OCI-LY1 (cell line): ENCODE measurements around the gene PUM1.

Source experiments
- H2AFZ ChIP-seq: fragments of 200-600 bp; sonication (generic), shearing (Covaris generic); 2 replicates; pipeline ENCODE4 v1.6.0; 2014; ENCODE audit warnings: antibody characterized with exemption, mild to moderate bottlenecking, low read length
- H3F3A ChIP-seq: fragments of 200-600 bp; sonication (generic), shearing (Covaris generic); 2 replicates; pipeline ENCODE4 v1.6.0; 2014; ENCODE audit warnings: mild to moderate bottlenecking, antibody characterized with exemption, low read length, moderate library complexity; ENCODE audit not compliant: insufficient read depth
- H3K27ac ChIP-seq: fragments of 200-600 bp; sonication (generic); 2 replicates; pipeline ENCODE4 v1.5.1; 2014; ENCODE audit warnings: low read length, mixed run types, mild to moderate bottlenecking, low read depth; ENCODE audit not compliant: poor library complexity, severe bottlenecking
- H3K27me3 ChIP-seq: fragments of 200-600 bp; sonication (generic); 2 replicates; pipeline ENCODE4 v1.6.0; 2014; ENCODE audit warnings: antibody characterized with exemption, mild to moderate bottlenecking, low read length, moderate library complexity; ENCODE audit not compliant: insufficient read depth
- H3K36me3 ChIP-seq: fragments of 200-600 bp; sonication (generic); 2 replicates; pipeline ENCODE4 v1.6.1; 2014; ENCODE audit warnings: mild to moderate bottlenecking, antibody characterized with exemption, low read length, moderate library complexity, mixed read lengths; ENCODE audit not compliant: insufficient read depth
- H3K4me1 ChIP-seq: fragments of 200-600 bp; sonication (generic); 2 replicates; pipeline ENCODE4 v1.5.1; 2014; ENCODE audit warnings: mild to moderate bottlenecking, low read length, moderate library complexity; ENCODE audit not compliant: insufficient read depth, severe bottlenecking
- H3K4me2 ChIP-seq: fragments of 200-600 bp; sonication (generic), shearing (Covaris generic); 2 replicates; pipeline ENCODE4 v1.6.1; 2014; ENCODE audit warnings: low read length
- H3K4me3 ChIP-seq: fragments of 200-600 bp; sonication (generic); 2 replicates; pipeline ENCODE4 v1.5.1; 2014; ENCODE audit warnings: low read length, low read depth, mild to moderate bottlenecking, mixed read lengths; ENCODE audit not compliant: poor library complexity, severe bottlenecking
- H3K79me2 ChIP-seq: fragments of 200-600 bp; shearing (Covaris generic); 2 replicates; pipeline ENCODE4 v1.6.1; 2016; ENCODE audit warnings: mixed run types, low read length, mixed read lengths; ENCODE audit not compliant: insufficient read depth
- H3K9ac ChIP-seq: fragments of 200-600 bp; sonication (generic), shearing (Covaris generic); 2 replicates; pipeline ENCODE4 v1.6.1; 2014; ENCODE audit warnings: mild to moderate bottlenecking, low read length, mixed read lengths
- H3K9me2 ChIP-seq: fragments of 200-600 bp; sonication (generic), shearing (Covaris generic); 2 replicates; pipeline ENCODE4 v1.6.1; 2014; ENCODE audit warnings: low read depth, mild to moderate bottlenecking, low read length, mixed read lengths
- H3K9me3 ChIP-seq: fragments of 200-600 bp; shearing (Covaris generic); 2 replicates; pipeline ENCODE4 v1.6.1; 2014; ENCODE audit warnings: low read length, mixed read lengths
- H4K20me1 ChIP-seq: fragments of 200-600 bp; sonication (generic), shearing (Covaris generic); 2 replicates; pipeline ENCODE4 v1.6.0; 2016; ENCODE audit warnings: mild to moderate bottlenecking, low read length; ENCODE audit not compliant: insufficient read depth
- EZH2 ChIP-seq: fragments of 200-600 bp; sonication (generic), shearing (Covaris generic); IDR thresholded peaks from 2 replicates; pipeline ENCODE4 v1.8.0; 2017; ENCODE audit warnings: borderline replicate concordance, mixed run types, mild to moderate bottlenecking, antibody characterized with exemption, low read length, moderate library complexity, mixed read lengths
- TF ChIP-seq, protein P1 (sequence below): fragments of 200-600 bp; sonication (generic), shearing (Covaris generic); IDR thresholded peaks from 2 replicates; pipeline ENCODE4 v1.5.1; 2017; ENCODE audit warnings: mild to moderate bottlenecking, antibody characterized with exemption, low read length, moderate library complexity, mixed read lengths

The PUM1 gene

DNA sequence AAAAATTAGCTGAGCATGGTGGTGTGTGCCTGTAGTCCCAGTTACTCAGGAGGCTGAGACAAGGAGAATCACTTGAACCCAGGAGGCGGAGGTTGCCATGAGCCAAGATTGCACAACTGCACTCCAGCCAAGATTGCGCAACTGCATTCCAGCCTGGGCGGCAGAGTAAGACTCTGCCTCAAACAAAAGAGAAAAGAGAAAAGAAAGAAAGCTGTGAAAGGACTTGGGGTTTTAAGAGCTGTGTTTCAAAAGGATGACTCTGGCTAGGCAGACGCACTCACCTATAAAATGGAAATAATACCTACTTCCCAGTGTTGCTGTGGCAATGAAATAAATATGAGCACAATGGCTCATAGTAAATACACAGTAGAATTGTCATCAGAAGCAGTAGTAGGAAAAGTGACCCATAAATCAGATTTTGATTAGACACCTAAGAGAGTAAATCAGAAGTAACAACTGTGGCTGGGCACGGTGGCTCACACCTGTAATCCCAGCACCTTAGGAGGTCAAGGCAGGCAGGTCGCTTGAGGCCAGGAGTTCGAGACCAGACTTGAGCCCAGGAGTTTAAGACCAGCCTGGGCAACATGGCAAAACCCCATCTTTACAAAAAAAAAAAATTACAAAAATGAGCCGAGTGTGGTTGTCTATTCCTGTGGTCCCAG, 45.9 kb upstream of the PUM1 start:
- H3K27ac ChIP-seq: no peak overlapping the region
- H3K36me3 ChIP-seq: no peaks in the 10 kb centered on the region
- H3K4me1 ChIP-seq: no peaks in the 10 kb centered on the region
- no peaks in the 10 kb centered on the region; the same call in 1 of the 2 replicates for H3K27me3 ChIP-seq
- no peak overlapping the region for H3K9ac ChIP-seq
- H3K9me2 ChIP-seq: no peaks in the 10 kb centered on the region
- TF ChIP-seq, protein P1, sequence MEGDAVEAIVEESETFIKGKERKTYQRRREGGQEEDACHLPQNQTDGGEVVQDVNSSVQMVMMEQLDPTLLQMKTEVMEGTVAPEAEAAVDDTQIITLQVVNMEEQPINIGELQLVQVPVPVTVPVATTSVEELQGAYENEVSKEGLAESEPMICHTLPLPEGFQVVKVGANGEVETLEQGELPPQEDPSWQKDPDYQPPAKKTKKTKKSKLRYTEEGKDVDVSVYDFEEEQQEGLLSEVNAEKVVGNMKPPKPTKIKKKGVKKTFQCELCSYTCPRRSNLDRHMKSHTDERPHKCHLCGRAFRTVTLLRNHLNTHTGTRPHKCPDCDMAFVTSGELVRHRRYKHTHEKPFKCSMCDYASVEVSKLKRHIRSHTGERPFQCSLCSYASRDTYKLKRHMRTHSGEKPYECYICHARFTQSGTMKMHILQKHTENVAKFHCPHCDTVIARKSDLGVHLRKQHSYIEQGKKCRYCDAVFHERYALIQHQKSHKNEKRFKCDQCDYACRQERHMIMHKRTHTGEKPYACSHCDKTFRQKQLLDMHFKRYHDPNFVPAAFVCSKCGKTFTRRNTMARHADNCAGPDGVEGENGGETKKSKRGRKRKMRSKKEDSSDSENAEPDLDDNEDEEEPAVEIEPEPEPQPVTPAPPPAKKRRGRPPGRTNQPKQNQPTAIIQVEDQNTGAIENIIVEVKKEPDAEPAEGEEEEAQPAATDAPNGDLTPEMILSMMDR: no peak
- TF ChIP-seq EZH2: no peak
- H3K4me3 ChIP-seq: no peak overlapping the region
- H3K79me2 ChIP-seq: no peaks in the 10 kb centered on the region
- no peaks in the 10 kb centered on the region for H3F3A ChIP-seq
- no peak overlapping the region for H3K4me2 ChIP-seq
- no peaks in the 10 kb centered on the region for H4K20me1 ChIP-seq
- H3K9me3 ChIP-seq: no peaks in the 10 kb centered on the region
- no peak overlapping the region for H2AFZ ChIP-seq

DNA sequence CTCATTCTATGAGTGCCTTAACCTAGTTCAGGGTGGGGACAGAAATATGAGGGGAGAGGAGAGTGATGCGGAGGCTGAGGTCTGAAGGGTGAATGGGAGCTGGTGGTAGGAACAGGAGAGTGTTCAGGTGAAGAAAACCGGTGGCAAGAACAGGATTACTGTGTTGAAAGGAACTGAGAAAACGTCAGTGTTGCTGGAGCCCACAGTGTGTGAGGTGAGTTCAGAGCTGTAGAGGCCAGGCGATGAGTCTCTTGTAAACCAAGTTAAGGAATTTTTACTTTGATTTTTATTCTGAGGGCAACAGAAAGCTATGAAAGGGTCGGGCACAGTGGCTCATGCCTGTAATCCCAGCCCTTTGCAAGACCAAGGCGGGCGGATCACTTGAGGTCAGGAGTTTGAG, 45.3 kb upstream of the PUM1 start:
- H4K20me1 ChIP-seq: no peaks in the 10 kb centered on the region
- no peak overlapping the region for H3K9ac ChIP-seq
- no peak overlapping the region for H3K27ac ChIP-seq
- no peaks in the 10 kb centered on the region for H3K9me2 ChIP-seq
- H3K27me3 ChIP-seq: no peaks in the 10 kb centered on the region; the same call in 1 of the 2 replicates
- H2AFZ ChIP-seq: no peak overlapping the region
- H3K9me3 ChIP-seq: no peaks in the 10 kb centered on the region
- no peaks in the 10 kb centered on the region for H3F3A ChIP-seq
- H3K4me3 ChIP-seq: no peak overlapping the region
- H3K79me2 ChIP-seq: no peaks in the 10 kb centered on the region
- no peaks in the 10 kb centered on the region for H3K4me1 ChIP-seq
- H3K36me3 ChIP-seq: no peaks in the 10 kb centered on the region
- H3K4me2 ChIP-seq: no peak overlapping the region
- TF ChIP-seq EZH2: no peak
- TF ChIP-seq, protein P1: no peak

DNA sequence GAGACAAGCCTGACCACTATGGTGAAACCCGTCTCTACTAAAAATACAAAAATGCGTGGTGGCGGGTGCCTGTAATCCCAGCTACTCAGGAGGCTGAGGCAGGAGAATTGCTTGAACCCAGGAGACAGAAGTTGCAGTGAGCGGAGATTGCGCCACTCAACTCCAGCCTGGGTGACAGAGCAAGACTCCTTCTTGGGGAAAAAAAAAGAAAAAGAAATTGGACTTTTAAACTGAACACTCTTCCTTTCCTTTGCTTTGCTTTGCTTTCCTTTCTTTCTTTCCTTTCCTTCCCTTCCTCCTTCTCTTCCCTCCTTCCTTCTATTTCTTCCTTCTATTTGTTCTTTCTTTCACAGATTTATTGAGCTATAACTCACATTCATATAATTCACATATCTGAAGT, 43.3 kb upstream of the PUM1 start:
- no peaks in the 10 kb centered on the region for H3F3A ChIP-seq
- no peak for TF ChIP-seq EZH2
- TF ChIP-seq, protein P1: no peak
- no peak overlapping the region for H3K9ac ChIP-seq
- no peak overlapping the region for H3K4me3 ChIP-seq
- H3K4me2 ChIP-seq: no peak overlapping the region
- no peaks in the 10 kb centered on the region for H3K79me2 ChIP-seq
- no peak overlapping the region for H2AFZ ChIP-seq
- no peaks in the 10 kb centered on the region for H3K4me1 ChIP-seq
- H3K9me3 ChIP-seq: no peaks in the 10 kb centered on the region
- H3K9me2 ChIP-seq: no peaks in the 10 kb centered on the region
- H3K27me3 ChIP-seq: no peaks in the 10 kb centered on the region
- no peaks in the 10 kb centered on the region for H4K20me1 ChIP-seq
- no peaks in the 10 kb centered on the region for H3K36me3 ChIP-seq
- no peak overlapping the region for H3K27ac ChIP-seq
